ENCODE measurements around the gene GID4. TPM values are rescaled to one million over a fixed set of nuclear protein-coding genes. Genes with fewer than 3 reads are reported as not detected.

The GID4 gene
- total and polyA plus RNA-seq, 9 of the 15 experiments (the other 6 are each of a cell fraction or from before 2014, with no cell fraction given) = 1.2 to 6.4 (median 3.7) TPM

- no peak for TF ChIP-seq GTF3C2 (IDR thresholded peaks at IDR 0.05; ENCODE audit: borderline replicate concordance, extremely low read depth, insufficient read length)
- TF ChIP-seq SMARCC2 (IDR thresholded peaks at IDR 0.05; ENCODE audit: low read depth) = no peak
- TF ChIP-seq ZC3H11A (IDR thresholded peaks at IDR 0.05; ENCODE audit: low read depth, low read length) = no peak
Measured at GRCh38 chr17:18008496-18009268, 30.5 kb upstream of the GID4 start (continued).

GRCh38 chr17:18009609-18010420, 29.4 kb upstream of the GID4 start:
- H3K9ac ChIP-seq (ENCODE audit: insufficient read depth in 1 of 2, low read depth in 2 of 2, low read length in 2 of 2) = no peak overlapping the region
- no peak overlapping the region for H3K4me3 ChIP-seq
- H4K20me1 ChIP-seq (replicated peaks; ENCODE audit: control insufficient read depth, insufficient read depth, low read length) = no peaks in the 10 kb centered on the region
- DNase-seq (ENCODE audit: extremely low read depth in 1 of 4, low spot score in 3 of 4) (no peak), ATAC-seq (no peak), FAIRE-seq (no peak)
- no peaks in the 10 kb centered on the region for H3K27me3 ChIP-seq (ENCODE audit: control insufficient read depth in 2 of 2, insufficient read depth in 2 of 2, low read length in 2 of 2)
- H3K27ac ChIP-seq (ENCODE audit: extremely low read depth, low read depth, low read length) = no peak overlapping the region
- no peaks in the 10 kb centered on the region for H3K9me1 ChIP-seq (ENCODE audit: control insufficient read depth, insufficient read depth, low read length)
- ChIA-PET POLR2A (interaction anchor here (0.9 to 1.0 kb wide), 2 partner anchors 9 to 89 kb away, joined by 3 to 4 read pairs; no protein-coding TSS in a partner anchor), CTCF (ENCODE audit: low intra/inter-chr PET ratio) (no interaction called here)
- H2AFZ ChIP-seq (ENCODE audit: low read depth, low read length) = no peak overlapping the region
- intact Hi-C loops (cut with micrococcal nuclease) = no loop called here
- in situ Hi-C loops (cut with MboI) = no loop called here
- H3K4me1 ChIP-seq (replicated peaks in 1 of 2; ENCODE audit: control insufficient read depth in 2 of 2, insufficient read depth in 2 of 2, low read length in 2 of 2) = peaks cover 0 to 10% of the 10 kb centered on the region in 2 experiments; a peak in 1 of 5 replicates
- no peaks in the 10 kb centered on the region for H3K9me3 ChIP-seq (replicated peaks; ENCODE audit: control insufficient read depth, insufficient read depth, low read depth, low read length)
- WGBS (ENCODE audit: insufficient coverage, low coverage, missing lambda C conversion rate) = 86% methylated on average over 8 of the region's 8 CpGs
- no peaks in the 10 kb centered on the region for H3K79me2 ChIP-seq (ENCODE audit: control insufficient read depth, insufficient read depth, low read length)
- no peak overlapping the region for H3K4me2 ChIP-seq (ENCODE audit: insufficient read depth, low read length)
- BruUV-seq (replicated peaks) = no TSS peak
- H3K36me3 ChIP-seq (ENCODE audit: control insufficient read depth, insufficient read depth, low read length) = no peaks in the 10 kb centered on the region; the same call in 2 of the 3 replicates
- TF ChIP-seq ZNF143 (CRISPR knock-in tag; IDR thresholded peaks at IDR 0.05) (no peak), SNRNP70 (optimal IDR thresholded peaks at IDR 0.05; ENCODE audit: low read depth, low read length) (no peak), PTRF (tag; IDR thresholded peaks at IDR 0.05) (no peak), NCOA6 (IDR thresholded peaks at IDR 0.05) (no peak), HIVEP1 (CRISPR knock-in tag; IDR thresholded peaks at IDR 0.05) (no peak), ZNF263 (CRISPR knock-in tag; IDR thresholded peaks at IDR 0.05; ENCODE audit: borderline replicate concordance) (no peak), SREBF2 (CRISPR knock-in tag; IDR thresholded peaks at IDR 0.05) (no peak), TGIF2 (CRISPR knock-in tag; IDR thresholded peaks at IDR 0.05) (no peak), POLR2AphosphoS5 (IDR thresholded peaks at IDR 0.05; ENCODE audit: control insufficient read depth, insufficient read depth, low read depth, low read length) (no peak), HOXB6 (CRISPR knock-in tag; IDR thresholded peaks at IDR 0.05; ENCODE audit: borderline replicate concordance) (no peak), CHD4 (IDR thresholded peaks at IDR 0.05; ENCODE audit: insufficient read depth, insufficient replicate concordance, low read depth, low read length, poor library complexity, severe bottlenecking) (no peak), SIX5 (IDR thresholded peaks at IDR 0.05; ENCODE audit: borderline replicate concordance in 1 of 2, insufficient read depth in 1 of 2, low read depth in 1 of 2, low read length in 2 of 2) (no peak)
